ENCODE data around the gene SLC35B2.
"Not testable (repeated sequence)": the region's sequence is repeated elsewhere in the genome, so short reads cannot be mapped to it uniquely, and the experiment has no call there.

SLC35B2 gene

DNA sequence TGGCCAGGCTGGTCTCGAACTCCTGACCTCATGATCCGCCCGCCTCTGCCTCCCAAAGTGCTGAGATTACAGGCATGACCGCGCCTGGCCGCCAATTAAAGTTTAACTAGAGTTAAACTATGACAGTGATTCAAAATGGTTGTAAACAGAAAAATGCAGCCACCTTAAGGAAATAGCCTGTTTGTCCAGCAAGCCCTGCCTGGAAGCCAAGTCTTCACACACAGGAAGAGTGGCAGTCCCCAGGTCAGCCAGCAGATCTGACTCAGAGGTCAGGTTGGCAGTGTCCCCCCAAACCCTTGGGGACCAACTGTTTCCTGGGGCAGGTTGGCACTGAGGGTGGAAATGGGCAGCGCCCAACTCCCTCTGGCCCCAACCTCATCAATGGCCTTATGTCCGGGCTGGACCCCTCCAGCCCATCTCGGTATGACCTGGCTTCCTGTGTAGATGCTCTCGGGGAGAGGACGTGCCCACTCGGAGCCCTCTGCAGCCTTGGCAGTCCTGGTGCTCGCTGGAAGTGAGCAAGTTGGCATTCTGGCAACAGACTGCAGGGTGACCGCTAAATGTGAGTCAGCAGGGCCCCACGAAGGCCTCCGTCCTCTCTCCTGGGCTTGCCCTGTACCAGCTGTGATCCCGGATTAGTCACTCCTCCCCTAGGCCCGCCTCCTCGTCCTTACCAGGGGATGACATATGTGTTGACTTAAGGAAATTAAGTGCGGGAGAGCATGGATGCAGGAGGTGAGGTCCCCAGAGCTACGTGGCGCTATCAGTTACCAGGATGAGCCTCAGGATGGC is 20.1 kb downstream of the SLC35B2 start:
- no peak for DNase-seq (ENCODE audit: low read depth in 3 of 3, low spot score in 1 of 3)

DNA sequence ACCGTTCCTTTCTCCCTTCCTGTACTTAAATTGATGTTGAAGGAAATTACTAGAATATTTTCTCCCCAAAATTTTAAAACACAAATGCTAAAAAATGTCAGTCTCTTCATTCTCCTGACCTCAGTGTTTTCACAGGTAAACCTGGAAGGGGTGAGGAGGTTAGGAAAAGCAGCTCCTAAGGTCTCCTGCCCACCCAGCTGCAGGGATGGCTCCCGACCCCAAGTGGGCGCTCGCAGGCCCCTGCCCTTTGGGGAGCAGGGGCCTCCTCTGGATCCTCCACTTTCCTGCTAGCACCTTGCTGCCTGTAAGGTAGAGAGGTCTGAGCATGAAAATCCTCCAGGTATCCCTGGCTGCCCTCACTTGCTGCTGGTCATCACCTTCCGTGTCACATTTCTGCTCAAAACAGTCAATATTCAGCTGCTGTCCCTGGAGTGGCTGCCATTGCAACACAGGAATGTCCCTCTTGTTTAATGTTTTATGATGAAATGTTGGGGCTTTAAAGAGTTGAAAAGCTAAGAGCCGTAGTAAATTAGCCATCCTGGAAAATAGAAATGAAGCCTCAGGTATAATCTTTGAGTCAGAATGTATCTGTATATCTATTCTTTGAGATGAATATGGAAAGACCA is 21.3 kb downstream of the SLC35B2 start:
- no peak for DNase-seq (ENCODE audit: low read depth in 3 of 3, low spot score in 1 of 3)

GRCh38 chr6:44235269-44235668 is 22.1 kb downstream of the SLC35B2 start:
- DNase-seq (ENCODE audit: low read depth in 3 of 3, low spot score in 1 of 3): no peak

DNA sequence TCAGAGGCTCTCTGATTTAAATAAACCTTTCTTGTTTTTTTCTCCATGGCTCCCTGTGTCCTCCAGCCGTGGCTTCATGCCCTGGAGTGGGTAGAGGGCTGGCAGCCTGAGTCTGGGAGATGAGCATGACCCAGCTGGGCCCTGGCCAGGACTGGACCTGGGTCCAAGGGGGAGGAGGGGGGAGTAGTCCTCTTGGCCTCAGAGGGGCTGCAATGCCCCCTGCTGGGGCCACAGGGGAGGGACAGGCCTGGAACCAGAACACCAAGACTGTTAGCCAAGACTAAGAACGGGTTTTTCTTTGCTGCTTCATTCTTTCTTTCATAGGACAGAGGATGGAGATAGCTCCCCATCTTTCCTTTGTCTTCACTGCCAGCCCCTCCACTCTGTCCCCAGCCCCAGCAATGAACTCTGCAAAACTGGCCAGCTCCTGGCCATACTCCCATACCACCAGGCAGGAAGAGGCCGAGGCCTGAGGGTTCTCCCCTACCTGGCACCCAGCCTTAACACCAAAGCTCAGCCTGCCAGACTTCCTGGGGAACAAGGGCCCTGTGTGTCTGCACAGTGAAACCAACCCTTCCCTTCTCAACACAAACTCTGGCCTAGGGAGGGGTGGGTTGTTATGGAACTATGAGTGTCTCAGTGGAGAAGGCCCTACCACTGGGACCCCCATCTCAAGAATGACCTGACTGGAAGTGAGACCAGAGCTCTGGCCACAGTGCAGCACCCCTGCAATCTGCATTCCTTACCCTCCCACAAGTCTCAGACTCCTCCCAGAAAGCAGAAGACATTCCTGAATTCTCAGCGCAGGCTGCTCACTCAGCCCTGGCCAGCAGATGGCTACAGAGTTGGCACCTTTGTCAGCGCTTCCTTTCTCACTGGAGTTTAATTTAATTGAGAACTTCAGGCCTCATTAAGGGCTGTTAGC is 23.0 kb downstream of the SLC35B2 start:
- DNase-seq (ENCODE audit: low read depth in 3 of 3, low spot score in 1 of 3): no peak

- DNase-seq (ENCODE audit: low read depth in 3 of 3, low spot score in 1 of 3): no peak
Observed at GRCh38 chr6:44233567-44234100, 23.7 kb downstream of the SLC35B2 start.

DNA sequence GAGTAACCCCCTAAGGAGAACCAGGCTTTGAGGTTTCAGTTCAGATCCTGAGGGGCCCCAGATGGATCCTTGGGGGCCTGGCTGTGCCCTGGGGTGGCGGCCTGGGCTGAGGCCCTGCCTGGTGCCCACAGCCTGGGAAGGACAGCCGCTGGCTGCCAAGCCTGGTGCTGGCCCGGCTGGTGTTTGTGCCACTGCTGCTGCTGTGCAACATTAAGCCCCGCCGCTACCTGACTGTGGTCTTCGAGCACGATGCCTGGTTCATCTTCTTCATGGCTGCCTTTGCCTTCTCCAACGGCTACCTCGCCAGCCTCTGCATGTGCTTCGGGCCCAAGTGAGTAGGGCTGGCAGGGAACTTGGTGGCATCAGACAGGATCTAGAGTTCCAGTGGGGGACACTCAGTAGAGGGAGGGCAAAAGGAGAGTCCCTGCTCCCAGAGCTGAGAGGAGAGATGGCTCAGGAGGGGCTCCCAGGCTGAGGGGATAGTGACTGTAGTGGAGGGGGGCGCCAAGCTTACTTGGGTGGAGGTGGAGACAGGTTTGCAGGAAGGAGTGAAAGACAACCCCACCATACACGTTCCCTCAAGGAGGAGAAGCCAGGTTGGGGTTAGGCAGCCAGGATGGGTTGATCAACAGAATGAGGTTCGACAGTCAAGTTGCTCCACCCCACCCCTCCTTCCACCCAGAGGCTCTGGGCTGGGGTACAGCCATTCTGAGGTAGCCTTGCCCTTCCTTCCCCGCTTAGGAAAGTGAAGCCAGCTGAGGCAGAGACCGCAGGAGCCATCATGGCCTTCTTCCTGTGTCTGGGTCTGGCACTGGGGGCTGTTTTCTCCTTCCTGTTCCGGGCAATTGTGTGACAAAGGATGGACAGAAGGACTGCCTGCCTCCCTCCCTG is 24.4 kb downstream of the SLC35B2 start:
- no peak for DNase-seq (ENCODE audit: low read depth in 3 of 3, low spot score in 1 of 3)

DNA sequence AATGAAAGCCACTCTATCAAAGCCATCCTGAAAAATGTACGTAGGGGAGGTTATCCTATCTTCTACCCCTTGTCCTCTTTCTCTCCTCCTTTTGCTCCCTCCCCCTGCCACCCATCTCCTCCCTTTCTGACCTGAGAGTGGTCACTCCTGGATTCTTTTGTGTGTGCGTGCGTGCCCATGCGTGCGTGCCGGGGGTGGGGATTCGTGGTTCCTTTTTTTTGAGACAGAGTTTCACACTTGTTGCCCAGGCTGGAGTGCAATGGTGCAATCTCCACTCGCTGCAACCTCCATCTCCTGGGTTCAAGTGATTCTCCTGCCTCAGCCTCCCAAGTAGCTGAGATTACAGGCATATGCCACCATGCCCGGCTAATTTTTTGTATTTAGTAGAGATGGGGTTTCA is 25.9 kb downstream of the SLC35B2 start:
- not testable (repeated sequence) for DNase-seq (ENCODE audit: low read depth in 3 of 3, low spot score in 1 of 3)

GRCh38 chr6:44230034-44230675 is 27.2 kb downstream of the SLC35B2 start:
- no peak for DNase-seq (ENCODE audit: low read depth in 3 of 3, low spot score in 1 of 3)

GRCh38 chr6:44229376-44230033 is 27.8 kb downstream of the SLC35B2 start:
- DNase-seq (ENCODE audit: low read depth in 3 of 3, low spot score in 1 of 3): no peak

GRCh38 chr6:44228836-44229235 is 28.5 kb downstream of the SLC35B2 start:
- no peak for DNase-seq (ENCODE audit: low read depth in 3 of 3, low spot score in 1 of 3)

GRCh38 chr6:44228433-44228832 is 28.9 kb downstream of the SLC35B2 start:
- DNase-seq (ENCODE audit: low read depth in 3 of 3, low spot score in 1 of 3): no peak

DNA sequence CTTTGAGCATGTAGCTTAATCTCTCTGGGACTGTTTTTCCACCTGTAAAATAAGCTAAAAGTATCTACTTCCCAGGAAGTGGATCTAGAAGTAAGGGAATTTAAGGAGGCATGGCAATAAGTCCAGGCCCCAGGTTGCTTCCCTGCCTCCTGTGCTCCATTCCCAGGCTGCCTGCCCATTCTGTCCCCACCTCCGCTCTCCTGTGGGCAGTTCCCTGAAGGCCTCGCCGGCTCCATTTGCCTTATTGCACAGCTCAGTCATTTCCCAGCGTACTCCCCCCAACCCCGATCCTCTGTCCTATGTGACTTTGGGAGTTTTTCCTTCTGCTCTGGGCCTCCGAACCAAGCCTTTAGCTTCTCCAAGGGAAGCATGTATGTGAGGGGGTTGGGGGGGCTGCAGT is 29.3 kb downstream of the SLC35B2 start:
- DNase-seq (ENCODE audit: low read depth in 3 of 3, low spot score in 1 of 3): no peak

- DNase-seq (ENCODE audit: low read depth in 3 of 3, low spot score in 1 of 3): no peak
Observed at GRCh38 chr6:44227148-44227793, 30.1 kb downstream of the SLC35B2 start.

- DNase-seq (ENCODE audit: low read depth in 3 of 3, low spot score in 1 of 3): no peak
Observed at GRCh38 chr6:44226368-44227147, 30.8 kb downstream of the SLC35B2 start.

DNA sequence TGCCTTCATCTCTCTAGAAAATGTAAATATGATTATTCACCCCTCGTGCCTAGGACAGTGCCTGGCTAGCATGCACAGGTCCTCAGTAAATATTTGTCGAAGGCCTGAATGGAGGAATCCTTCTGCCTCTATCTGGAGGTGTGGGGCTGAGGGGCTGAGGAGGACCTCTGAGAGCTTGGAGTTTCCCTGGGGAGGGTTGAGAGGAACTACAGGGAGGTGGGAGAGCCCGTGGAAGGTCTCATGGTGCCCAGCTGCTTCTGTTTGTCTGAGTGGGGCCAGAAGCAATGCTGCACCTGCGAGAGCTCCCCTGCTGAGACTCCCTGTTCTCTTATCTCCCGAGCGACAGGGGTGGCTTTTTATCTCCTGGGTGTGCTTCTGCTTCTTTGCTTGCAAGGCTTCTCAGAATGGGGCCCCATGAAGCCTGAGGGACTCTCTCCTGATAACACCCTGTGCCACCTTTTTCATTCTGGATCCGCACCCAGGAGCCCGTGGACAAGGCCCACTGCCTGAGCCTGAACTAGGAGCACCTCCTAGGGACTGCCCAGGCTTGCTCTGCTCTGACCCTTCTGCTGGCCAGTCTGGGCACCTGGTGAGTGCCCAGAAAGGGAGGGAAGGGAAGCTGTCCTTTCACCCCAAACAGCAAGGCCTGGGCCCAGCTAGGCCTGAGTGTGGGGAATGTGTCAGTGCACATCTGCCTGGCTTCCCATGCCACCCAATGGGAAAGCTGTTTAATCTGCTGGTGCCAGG is 31.6 kb downstream of the SLC35B2 start:
- no peak for DNase-seq (ENCODE audit: low read depth in 3 of 3, low spot score in 1 of 3)

DNA sequence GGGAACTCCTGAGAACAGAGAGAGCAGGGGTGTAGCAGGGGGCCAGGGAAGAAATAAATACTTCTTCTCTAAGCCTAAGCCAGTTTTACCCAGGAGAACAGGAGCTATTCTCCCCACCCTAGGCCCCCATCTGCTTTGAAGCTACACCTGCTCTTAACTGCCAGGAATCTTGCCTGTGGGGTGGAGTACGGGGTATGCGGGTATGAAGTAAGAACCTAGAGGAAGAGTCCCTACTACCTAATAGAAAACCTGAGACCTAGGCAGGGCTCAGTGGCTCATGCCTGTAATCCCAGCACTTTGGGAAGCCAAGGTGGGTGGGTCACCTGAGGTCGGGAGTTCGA is 32.4 kb downstream of the SLC35B2 start:
- no peak for DNase-seq (ENCODE audit: low read depth in 3 of 3, low spot score in 1 of 3)
